HUES64 (cell line): ENCODE measurements around the gene TRIP10.
"Not testable (repeated sequence)": the region's sequence is repeated elsewhere in the genome, so short reads cannot be mapped to it uniquely, and the experiment has no call there.

Experiments
- H3K27ac ChIP-seq: 2 replicates; pipeline ENCODE4 v1.7.0; 2013; ENCODE audit warnings: low read depth, low read length, inconsistent platforms
- H3K27me3 ChIP-seq: 2 replicates; pipeline ENCODE4 v1.6.1; 2013; ENCODE audit warnings: mild to moderate bottlenecking, low read length; ENCODE audit not compliant: insufficient read depth
- H3K36me3 ChIP-seq: 2 replicates; pipeline ENCODE4 v1.6.1; 2013; ENCODE audit warnings: mild to moderate bottlenecking, low read length; ENCODE audit not compliant: insufficient read depth
- H3K4me1 ChIP-seq: 2 replicates; pipeline ENCODE4 v1.6.1; 2013; ENCODE audit warnings: mild to moderate bottlenecking, low read length, moderate library complexity; ENCODE audit not compliant: insufficient read depth
- H3K4me3 ChIP-seq: 2 replicates; pipeline ENCODE4 v1.5.1; 2013; ENCODE audit warnings: mild to moderate bottlenecking, low read length, moderate library complexity
- H3K9ac ChIP-seq: 2 replicates; pipeline ENCODE4 v1.6.1; 2013; ENCODE audit warnings: mild to moderate bottlenecking, low read depth, low read length
- H3K9me3 ChIP-seq: 2 replicates; pipeline ENCODE4 v1.6.1; 2013; ENCODE audit warnings: low read depth, low read length; ENCODE audit not compliant: insufficient read depth
- WGBS: fragments of 150-250, 120-280 bp; methylation state at CpG from one replicate; pipeline ENCODE4 v1.1.7; 2013; ENCODE audit warnings: missing lambda C conversion rate; 5-methylcytosine and 5-hydroxymethylcytosine counted together

Gene TRIP10

GRCh38 chr19:6748543-6748942, 9.1 kb downstream of the TRIP10 start:
- H3K4me1 ChIP-seq = peaks cover 19% of the 10 kb centered on the region
- H3K9ac ChIP-seq, H3K4me3 ChIP-seq, H3K27me3 ChIP-seq, H3K9me3 ChIP-seq, H3K27ac ChIP-seq: not testable (repeated sequence)
- peaks cover 84% of the 10 kb centered on the region for H3K36me3 ChIP-seq
- 98% methylated on average over 10 of the region's 10 CpGs for WGBS

- H3K9ac ChIP-seq = no peak overlapping the region
- 95% methylated on average over 20 of the region's 20 CpGs for WGBS
- H3K36me3 ChIP-seq = peaks cover 74% of the 10 kb centered on the region
- H3K27me3 ChIP-seq = no peaks in the 10 kb centered on the region
- no peak overlapping the region for H3K27ac ChIP-seq
- H3K4me1 ChIP-seq = peaks cover 6% of the 10 kb centered on the region; the same call in 1 of the 2 replicates
- H3K9me3 ChIP-seq = no peaks in the 10 kb centered on the region
- no peak overlapping the region for H3K4me3 ChIP-seq
These were observed 10.6 kb downstream of the TRIP10 start for GRCh38 chr19:6750062-6750461.

DNA sequence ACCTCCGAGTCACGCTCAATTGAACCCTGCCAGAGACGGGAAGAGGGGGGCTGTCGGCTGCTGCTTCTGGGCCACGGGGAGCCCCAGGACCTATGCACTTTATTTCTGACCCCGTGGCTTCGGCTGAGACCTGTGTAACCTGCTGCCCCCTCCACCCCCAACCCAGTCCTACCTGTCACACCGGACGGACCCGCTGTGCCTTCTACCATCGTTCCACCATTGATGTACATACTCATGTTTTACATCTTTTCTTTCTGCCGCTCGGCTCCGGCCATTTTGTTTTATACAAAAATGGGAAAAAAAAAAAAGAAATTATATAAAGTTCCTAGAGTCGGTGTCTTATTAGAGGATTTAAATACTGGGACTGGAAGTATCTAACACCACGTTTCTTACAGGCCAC, 11.7 kb downstream of the TRIP10 start:
- H3K9me3 ChIP-seq = no peaks in the 10 kb centered on the region
- H3K4me1 ChIP-seq = 0 out of 2 replicates have a peak, but pooled peaks cover 3% of the 10 kb centered on the region
- no peak overlapping the region for H3K9ac ChIP-seq
- no peak overlapping the region for H3K27ac ChIP-seq
- no peak overlapping the region for H3K4me3 ChIP-seq
- no peaks in the 10 kb centered on the region for H3K27me3 ChIP-seq
- peaks cover 65% of the 10 kb centered on the region for H3K36me3 ChIP-seq
- 96% methylated on average over 16 of the region's 16 CpGs for WGBS

- Histone ChIP-seq H3K27me3 (no peaks in the 10 kb centered on the region), H3K4me1 (0 out of 2 replicates have a peak, but pooled peaks cover 3% of the 10 kb centered on the region), H3K4me3 (peak overlapping the region; percentile 43), H3K36me3 (peaks cover 51% of the 10 kb centered on the region), H3K9me3 (no peaks in the 10 kb centered on the region), H3K27ac (peak overlapping the region; percentile 73), H3K9ac (peak overlapping the region; percentile 20; the same call in 1 of the 2 replicates)
- WGBS = 82% methylated on average over 49 of the region's 50 CpGs
These were observed 13.0 kb downstream of the TRIP10 start for GRCh38 chr19:6752256-6753177.

DNA sequence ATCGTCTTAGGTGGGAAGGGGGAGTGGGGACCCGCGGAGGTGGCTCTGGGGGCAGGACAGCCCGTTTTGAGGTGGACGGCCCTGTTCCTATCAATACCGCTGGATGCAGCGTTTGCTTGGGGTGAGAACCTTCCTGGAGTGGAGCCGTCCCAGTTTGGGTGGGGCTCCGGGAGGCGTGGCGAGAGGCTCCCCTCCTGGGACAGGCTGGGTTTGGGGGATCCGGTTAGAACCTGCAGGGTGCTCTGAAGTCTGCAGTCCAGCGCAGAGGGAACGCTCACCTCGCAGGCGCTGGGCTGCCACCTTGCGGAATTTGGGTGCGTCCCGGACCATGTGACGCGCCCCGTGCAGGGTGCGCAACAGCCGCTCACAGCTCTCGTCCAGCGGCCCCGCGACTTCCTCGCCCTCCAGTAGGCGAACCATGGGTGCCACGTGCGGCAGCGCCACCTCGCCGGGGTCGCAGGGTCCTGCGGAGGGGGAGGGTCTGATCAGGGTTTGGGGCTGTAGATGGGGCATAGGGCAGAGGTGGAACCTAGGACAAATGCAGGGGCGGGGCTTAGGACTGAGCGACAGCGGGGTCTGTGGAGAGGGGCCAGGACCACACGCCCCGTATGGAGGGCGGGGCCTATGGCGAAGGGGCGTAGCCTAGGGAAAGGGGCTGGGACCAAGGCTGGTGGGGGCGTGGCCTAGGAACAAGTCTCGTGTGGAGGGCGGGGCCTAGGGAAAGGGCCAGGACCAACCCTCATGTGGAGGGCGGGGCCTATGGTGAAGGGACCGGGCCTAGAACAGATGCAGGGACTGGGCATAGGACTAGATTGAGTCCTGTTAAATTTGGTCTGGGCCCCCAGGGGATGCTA, 13.9 kb downstream of the TRIP10 start:
- WGBS = 86% methylated on average over 50 of the region's 50 CpGs
- Histone ChIP-seq H3K27me3 (no peaks in the 10 kb centered on the region), H3K9me3 (no peaks in the 10 kb centered on the region), H3K36me3 (peaks cover 43% of the 10 kb centered on the region), H3K4me3 (peak overlapping the region; percentile 43), H3K9ac (peak overlapping the region; percentile 15; the same call in 1 of the 2 replicates), H3K27ac (peak overlapping the region; percentile 72), H3K4me1 (0 out of 2 replicates have a peak, but pooled peaks cover 3% of the 10 kb centered on the region)

GRCh38 chr19:6754136-6754535, 14.7 kb downstream of the TRIP10 start:
- no peak overlapping the region for H3K27ac ChIP-seq

DNA sequence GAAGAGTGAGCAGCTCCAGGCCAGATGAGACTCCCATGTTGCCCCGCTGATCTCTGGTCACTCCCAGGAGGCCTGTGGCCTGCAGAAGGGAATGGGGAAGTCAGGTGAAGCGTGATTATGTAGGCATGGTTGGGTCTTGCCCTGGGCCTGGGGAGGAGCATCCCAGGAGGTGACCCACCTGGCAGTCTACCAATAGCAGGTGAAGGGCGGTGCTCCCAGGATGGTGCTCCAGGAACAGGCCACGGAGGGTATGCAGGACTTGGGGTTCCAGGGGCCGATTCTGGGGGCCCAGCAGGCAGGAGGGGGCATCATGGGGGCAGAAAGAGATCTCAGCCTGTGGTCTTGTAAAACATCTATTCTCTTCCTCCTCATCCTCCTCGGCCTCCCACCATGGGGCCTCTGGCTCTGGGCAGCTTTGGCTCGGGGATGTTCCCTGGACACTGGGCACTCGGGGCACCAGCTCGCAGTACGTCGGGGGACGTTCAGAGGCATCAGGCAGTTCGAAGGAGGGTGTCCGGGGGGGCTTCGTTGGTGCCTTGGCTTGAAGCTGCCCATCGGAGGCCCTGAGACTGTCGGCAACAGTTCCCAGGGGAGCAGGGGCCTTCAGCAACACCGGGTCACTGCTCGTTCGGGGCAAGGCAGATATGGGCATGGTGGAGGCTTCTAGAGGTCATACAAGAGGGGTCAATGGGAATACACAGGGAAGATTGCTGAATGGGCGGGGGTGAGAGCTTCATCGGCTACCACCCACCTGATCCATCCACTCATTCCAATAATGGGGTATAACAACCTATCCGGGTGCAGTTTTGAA, 15.4 kb downstream of the TRIP10 start:
- Histone ChIP-seq H3K9me3 (no peaks in the 10 kb centered on the region), H3K4me3 (no peak overlapping the region), H3K27ac (no peak overlapping the region), H3K9ac (no peak overlapping the region), H3K36me3 (peaks cover 39% of the 10 kb centered on the region), H3K27me3 (no peaks in the 10 kb centered on the region), H3K4me1 (0 out of 2 replicates have a peak, but pooled peaks cover 3% of the 10 kb centered on the region)
- WGBS = 96% methylated on average over 22 of the region's 23 CpGs

More at GRCh38 chr19:6754136-6754535, 14.7 kb downstream of the TRIP10 start:
- H3K4me3 ChIP-seq = no peak overlapping the region
- H3K9me3 ChIP-seq = no peaks in the 10 kb centered on the region
- peaks cover 41% of the 10 kb centered on the region for H3K36me3 ChIP-seq
- 95% methylated on average over 22 of the region's 22 CpGs for WGBS
- H3K27me3 ChIP-seq = no peaks in the 10 kb centered on the region
- no peak overlapping the region for H3K9ac ChIP-seq
- 0 out of 2 replicates have a peak, but pooled peaks cover 3% of the 10 kb centered on the region for H3K4me1 ChIP-seq

DNA sequence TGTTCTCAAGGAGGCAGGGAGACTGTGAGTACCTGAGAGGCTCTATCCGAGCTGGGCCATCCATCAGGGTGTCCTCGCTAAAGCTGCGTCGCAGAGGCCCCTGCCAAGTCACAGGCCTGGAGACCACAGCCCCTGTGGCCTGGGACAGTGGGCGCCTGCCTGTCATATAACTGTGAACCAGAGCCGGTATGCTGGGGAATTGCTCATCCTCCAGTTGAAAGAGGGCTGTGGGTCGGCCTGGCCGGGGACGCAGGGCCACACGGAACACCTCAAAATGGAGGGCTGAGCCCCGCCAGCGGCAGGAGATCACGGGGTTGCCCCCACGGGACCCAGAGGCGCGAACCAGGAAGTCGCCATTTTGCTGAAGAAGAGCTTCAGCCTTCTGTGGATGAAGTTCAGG, 21.1 kb downstream of the TRIP10 start:
- 97% methylated on average over 17 of the region's 17 CpGs for WGBS
- peaks cover 2% of the 10 kb centered on the region; the same call in 1 of the 2 replicates for H3K4me1 ChIP-seq
- no peak overlapping the region for H3K4me3 ChIP-seq
- H3K9ac ChIP-seq = no peak overlapping the region
- H3K27ac ChIP-seq = no peak overlapping the region
- H3K36me3 ChIP-seq = peaks cover 11% of the 10 kb centered on the region; the same call in 1 of the 2 replicates
- H3K9me3 ChIP-seq = no peaks in the 10 kb centered on the region
- H3K27me3 ChIP-seq = no peaks in the 10 kb centered on the region

- Histone ChIP-seq H3K27ac (no peak overlapping the region), H3K4me3 (no peak overlapping the region), H3K9me3 (no peaks in the 10 kb centered on the region), H3K36me3 (peaks cover 11% of the 10 kb centered on the region; the same call in 1 of the 2 replicates), H3K4me1 (peaks cover 5% of the 10 kb centered on the region; the same call in 1 of the 2 replicates), H3K27me3 (no peaks in the 10 kb centered on the region), H3K9ac (no peak overlapping the region)
- WGBS = 97% methylated on average over 4 of the region's 4 CpGs
These were observed 21.7 kb downstream of the TRIP10 start for GRCh38 chr19:6761053-6761676.

DNA sequence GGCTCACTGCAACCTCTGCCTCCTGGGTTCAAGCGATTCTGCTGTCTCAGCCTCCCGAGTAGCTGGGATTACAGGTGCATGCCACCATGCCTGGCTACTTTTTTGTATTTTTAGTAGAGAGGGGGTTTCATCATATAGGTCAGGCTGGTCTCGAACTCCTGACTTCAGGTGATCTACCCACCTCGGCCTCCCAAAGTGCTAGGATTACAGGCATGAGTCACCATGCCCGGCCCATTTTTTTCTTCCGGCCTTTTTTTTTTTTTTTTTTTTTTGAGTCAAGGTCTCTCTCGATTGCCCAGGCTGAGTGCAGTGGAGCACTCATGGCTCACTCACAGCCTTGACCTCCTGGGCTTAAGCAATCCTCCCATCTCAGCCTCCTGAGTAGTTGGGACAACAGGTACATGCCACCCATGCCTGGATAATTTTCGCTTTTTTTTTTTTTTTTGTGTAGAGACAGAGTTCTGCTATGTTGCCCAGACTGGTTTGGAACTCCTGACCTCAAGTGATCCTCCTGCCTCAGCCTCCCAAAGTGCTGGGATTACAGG, 22.8 kb downstream of the TRIP10 start:
- H3K36me3 ChIP-seq = peaks cover 11% of the 10 kb centered on the region; the same call in 1 of the 2 replicates
- H3K27ac ChIP-seq = not testable (repeated sequence)
- WGBS = 92% methylated on average over 8 of the region's 8 CpGs

More for the DNA sequence above, 22.8 kb downstream of the TRIP10 start:
- not testable (repeated sequence) for H3K4me1 ChIP-seq, H3K9me3 ChIP-seq, H3K27me3 ChIP-seq, H3K9ac ChIP-seq, H3K4me3 ChIP-seq
